ENCODE measurements around the gene PPP6R2.

- no peak for TF ChIP-seq POLR2AphosphoS5 (IDR thresholded peaks at IDR 0.05)
- TF ChIP-seq POLR2A (IDR thresholded peaks at IDR 0.05): no peak
- TF ChIP-seq CTCF (IDR thresholded peaks at IDR 0.05): no peak
- TF ChIP-seq EP300 (IDR thresholded peaks at IDR 0.05): no peak
These were observed 4.9 kb downstream of the PPP6R2 start for GRCh38 chr22:50348058-50348457.
